HEK293 (cell line): ENCODE measurements around the gene OBSCN.

Source experiments
- BCL11B ChIP-seq: fragments of 450-650 bp; formaldehyde crosslinking; IDR thresholded peaks from 2 replicates; pipeline ENCODE4 v1.5.1; 2016; ENCODE audit warnings: low read depth, missing biosample characterization, missing genetic modification characterization
- INSM2 ChIP-seq: fragments of 450-650 bp; formaldehyde crosslinking; IDR thresholded peaks from 2 replicates; pipeline ENCODE4 v1.5.1; 2016; ENCODE audit warnings: missing biosample characterization, missing genetic modification characterization
- MYNN ChIP-seq: fragments of 450-650 bp; formaldehyde crosslinking; IDR thresholded peaks from 2 replicates; pipeline ENCODE4 v1.5.1; 2016; ENCODE audit warnings: missing biosample characterization, missing genetic modification characterization, borderline replicate concordance
- OSR2 ChIP-seq: fragments of 450-650 bp; formaldehyde crosslinking; IDR thresholded peaks from 2 replicates; pipeline ENCODE4 v1.5.1; 2016; ENCODE audit warnings: missing biosample characterization, missing genetic modification characterization
- OVOL3 ChIP-seq: fragments of 450-650 bp; formaldehyde crosslinking; IDR thresholded peaks from 2 replicates; pipeline ENCODE4 v1.5.1; 2016; ENCODE audit warnings: missing biosample characterization, missing genetic modification characterization
- PRDM1 ChIP-seq: fragments of 450-650 bp; formaldehyde crosslinking; IDR thresholded peaks from 2 replicates; pipeline ENCODE4; 2016; ENCODE audit warnings: missing biosample characterization, missing genetic modification characterization
- SCRT2 ChIP-seq: fragments of 450-650 bp; formaldehyde crosslinking; IDR thresholded peaks from 2 replicates; pipeline ENCODE4 v1.5.1; 2016; ENCODE audit warnings: missing biosample characterization, missing genetic modification characterization
- ZBTB20 ChIP-seq: fragments of 450-650 bp; formaldehyde crosslinking; IDR thresholded peaks from 2 replicates; pipeline ENCODE4 v1.5.1; 2016; ENCODE audit warnings: missing biosample characterization, missing genetic modification characterization
- ZBTB49 ChIP-seq: fragments of 450-650 bp; formaldehyde crosslinking; IDR thresholded peaks from 2 replicates; pipeline ENCODE4 v1.5.1; 2016; ENCODE audit warnings: missing biosample characterization, missing genetic modification characterization, low read depth
- ZBTB7A ChIP-seq: fragments of 450-650 bp; formaldehyde crosslinking; IDR thresholded peaks from 2 replicates; pipeline ENCODE4 v1.5.1; 2016; ENCODE audit warnings: low read depth, missing biosample characterization, missing genetic modification characterization
- ZFP69B ChIP-seq: fragments of 450-650 bp; formaldehyde crosslinking; IDR thresholded peaks from 2 replicates; pipeline ENCODE4 v1.5.1; 2016; ENCODE audit warnings: missing biosample characterization, missing genetic modification characterization
- ZNF175 ChIP-seq: fragments of 450-650 bp; formaldehyde crosslinking; IDR thresholded peaks from 2 replicates; pipeline ENCODE4 v1.5.1; 2016; ENCODE audit warnings: missing biosample characterization, missing genetic modification characterization
- ZNF221 ChIP-seq: fragments of 450-650 bp; formaldehyde crosslinking; IDR thresholded peaks from 2 replicates; pipeline ENCODE4 v1.5.1; 2017; ENCODE audit warnings: missing biosample characterization, missing genetic modification characterization, borderline replicate concordance
- ZNF24 ChIP-seq: fragments of 450-650 bp; formaldehyde crosslinking; IDR thresholded peaks from 2 replicates; pipeline ENCODE4 v1.5.1; 2016; ENCODE audit warnings: missing biosample characterization, missing genetic modification characterization
- ZNF266 ChIP-seq: fragments of 450-650 bp; formaldehyde crosslinking; IDR thresholded peaks from 2 replicates; pipeline ENCODE4 v1.5.1; 2016; ENCODE audit warnings: missing biosample characterization, missing genetic modification characterization, low read depth
- ZNF292 ChIP-seq: fragments of 450-650 bp; formaldehyde crosslinking; IDR thresholded peaks from 2 replicates; pipeline ENCODE4 v1.5.1; 2016; ENCODE audit warnings: low read depth, missing biosample characterization, missing genetic modification characterization, borderline replicate concordance
- ZNF311 ChIP-seq: fragments of 450-650 bp; formaldehyde crosslinking; IDR thresholded peaks from 2 replicates; pipeline ENCODE4 v1.5.1; 2017; ENCODE audit warnings: missing biosample characterization, missing genetic modification characterization, borderline replicate concordance
- ZNF341 ChIP-seq: fragments of 450-650 bp; formaldehyde crosslinking; IDR thresholded peaks from 2 replicates; pipeline ENCODE4; 2016; ENCODE audit warnings: low read depth, missing biosample characterization, missing genetic modification characterization
- ZNF354C ChIP-seq: fragments of 450-650 bp; formaldehyde crosslinking; IDR thresholded peaks from 2 replicates; pipeline ENCODE4 v1.5.1; 2016; ENCODE audit warnings: missing biosample characterization, missing genetic modification characterization, low read depth, borderline replicate concordance
- ZNF394 ChIP-seq: fragments of 450-650 bp; formaldehyde crosslinking; IDR thresholded peaks from 2 replicates; pipeline ENCODE4 v1.5.1; 2016; ENCODE audit warnings: missing biosample characterization, missing genetic modification characterization, mild to moderate bottlenecking, moderate library complexity, borderline replicate concordance
- ZNF433 ChIP-seq: fragments of 450-650 bp; formaldehyde crosslinking; IDR thresholded peaks from 2 replicates; pipeline ENCODE4 v1.5.1; 2016; ENCODE audit warnings: missing biosample characterization, missing genetic modification characterization, low read depth
- ZNF48 ChIP-seq: fragments of 450-650 bp; formaldehyde crosslinking; IDR thresholded peaks from 2 replicates; pipeline ENCODE4 v1.5.1; 2016; ENCODE audit warnings: missing biosample characterization, missing genetic modification characterization
- ZNF548 ChIP-seq: fragments of 450-650 bp; formaldehyde crosslinking; IDR thresholded peaks from 2 replicates; pipeline ENCODE4 v1.5.1; 2016; ENCODE audit warnings: missing biosample characterization, missing genetic modification characterization
- ZNF596 ChIP-seq: fragments of 450-650 bp; IDR thresholded peaks from 2 replicates; pipeline ENCODE4 v1.5.0; 2018; ENCODE audit warnings: missing biosample characterization, mild to moderate bottlenecking, missing genetic modification characterization, moderate library complexity
- ZNF621 ChIP-seq: fragments of 450-650 bp; formaldehyde crosslinking; IDR thresholded peaks from 2 replicates; pipeline ENCODE4 v1.5.1; 2017; ENCODE audit warnings: missing biosample characterization, missing genetic modification characterization
- ZNF629 ChIP-seq: fragments of 450-650 bp; formaldehyde crosslinking; IDR thresholded peaks from 2 replicates; pipeline ENCODE4 v1.5.1; 2017; ENCODE audit warnings: missing biosample characterization, missing genetic modification characterization
- ZNF664 ChIP-seq: fragments of 450-650 bp; formaldehyde crosslinking; IDR thresholded peaks from 2 replicates; pipeline ENCODE4 v1.5.1; 2016; ENCODE audit warnings: missing biosample characterization, missing genetic modification characterization
- ZNF777 ChIP-seq: fragments of 450-650 bp; formaldehyde crosslinking; IDR thresholded peaks from 2 replicates; pipeline ENCODE4 v1.5.1; 2017; ENCODE audit warnings: missing biosample characterization, missing genetic modification characterization, borderline replicate concordance
- TF ChIP-seq, protein P1 (sequence below): fragments of 450-650 bp; formaldehyde crosslinking; IDR thresholded peaks from 2 replicates; pipeline ENCODE4 v1.5.1; 2016; ENCODE audit warnings: missing biosample characterization, missing genetic modification characterization
- TF ChIP-seq, protein P2 (sequence below): fragments of 450-650 bp; formaldehyde crosslinking; conservative IDR thresholded peaks from 2 replicates; pipeline ENCODE4 v1.5.1; 2016; ENCODE audit warnings: low read depth, missing biosample characterization, missing genetic modification characterization

OBSCN gene

GRCh38 chr1:228407106-228408040, 199.5 kb downstream of the OBSCN start (continued):
- no peak for TF ChIP-seq OVOL3 (tag by site-specific recombination)
- TF ChIP-seq SCRT2 (tag by site-specific recombination) = no peak
- no peak for TF ChIP-seq MYNN (tag by site-specific recombination)
- no peak for TF ChIP-seq ZNF292 (tag by site-specific recombination)
- TF ChIP-seq ZNF175 = no peak
- TF ChIP-seq ZNF394 (tag by site-specific recombination) = no peak
- no peak for TF ChIP-seq ZNF433 (tag by site-specific recombination)
- no peak for TF ChIP-seq ZNF266 (tag by site-specific recombination)
- TF ChIP-seq OSR2 = no peak
- no peak for TF ChIP-seq ZNF311 (tag by site-specific recombination)
- TF ChIP-seq ZNF777 (tag by site-specific recombination) = no peak
- TF ChIP-seq INSM2 (tag by site-specific recombination) = no peak
- no peak for TF ChIP-seq ZNF221
- no peak for TF ChIP-seq ZBTB7A
- TF ChIP-seq ZNF621 (tag by site-specific recombination) = no peak
- TF ChIP-seq PRDM1 (tag by site-specific recombination) = no peak
- peak; percentile 77 for TF ChIP-seq BCL11B
- TF ChIP-seq ZNF629 (tag by site-specific recombination) = no peak
- no peak for TF ChIP-seq ZNF24 (tag by site-specific recombination)
- TF ChIP-seq, protein P1, sequence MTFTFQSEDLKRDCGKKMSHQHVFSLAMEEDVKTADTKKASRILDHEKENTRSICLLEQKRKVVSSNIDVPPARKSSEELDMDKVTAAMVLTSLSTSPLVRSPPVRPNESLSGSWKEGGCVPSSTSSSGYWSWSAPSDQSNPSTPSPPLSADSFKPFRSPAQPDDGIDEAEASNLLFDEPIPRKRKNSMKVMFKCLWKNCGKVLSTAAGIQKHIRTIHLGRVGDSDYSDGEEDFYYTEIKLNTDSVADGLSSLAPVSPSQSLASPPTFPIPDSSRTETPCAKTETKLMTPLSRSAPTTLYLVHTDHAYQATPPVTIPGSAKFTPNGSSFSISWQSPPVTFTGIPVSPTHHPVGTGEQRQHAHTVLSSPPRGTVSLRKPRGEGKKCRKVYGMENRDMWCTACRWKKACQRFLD (tag by site-specific recombination) = no peak
- TF ChIP-seq ZBTB20 = no peak
- no peak for TF ChIP-seq ZNF48 (tag by site-specific recombination)
- no peak for TF ChIP-seq ZNF548
- no peak for TF ChIP-seq ZBTB49 (tag by site-specific recombination)
- no peak for TF ChIP-seq ZNF596 (tag by site-specific recombination)
- TF ChIP-seq ZNF354C (tag by site-specific recombination) = no peak
- no peak for TF ChIP-seq ZNF664
- peak; percentile 99 for TF ChIP-seq ZNF341
- TF ChIP-seq, protein P2, sequence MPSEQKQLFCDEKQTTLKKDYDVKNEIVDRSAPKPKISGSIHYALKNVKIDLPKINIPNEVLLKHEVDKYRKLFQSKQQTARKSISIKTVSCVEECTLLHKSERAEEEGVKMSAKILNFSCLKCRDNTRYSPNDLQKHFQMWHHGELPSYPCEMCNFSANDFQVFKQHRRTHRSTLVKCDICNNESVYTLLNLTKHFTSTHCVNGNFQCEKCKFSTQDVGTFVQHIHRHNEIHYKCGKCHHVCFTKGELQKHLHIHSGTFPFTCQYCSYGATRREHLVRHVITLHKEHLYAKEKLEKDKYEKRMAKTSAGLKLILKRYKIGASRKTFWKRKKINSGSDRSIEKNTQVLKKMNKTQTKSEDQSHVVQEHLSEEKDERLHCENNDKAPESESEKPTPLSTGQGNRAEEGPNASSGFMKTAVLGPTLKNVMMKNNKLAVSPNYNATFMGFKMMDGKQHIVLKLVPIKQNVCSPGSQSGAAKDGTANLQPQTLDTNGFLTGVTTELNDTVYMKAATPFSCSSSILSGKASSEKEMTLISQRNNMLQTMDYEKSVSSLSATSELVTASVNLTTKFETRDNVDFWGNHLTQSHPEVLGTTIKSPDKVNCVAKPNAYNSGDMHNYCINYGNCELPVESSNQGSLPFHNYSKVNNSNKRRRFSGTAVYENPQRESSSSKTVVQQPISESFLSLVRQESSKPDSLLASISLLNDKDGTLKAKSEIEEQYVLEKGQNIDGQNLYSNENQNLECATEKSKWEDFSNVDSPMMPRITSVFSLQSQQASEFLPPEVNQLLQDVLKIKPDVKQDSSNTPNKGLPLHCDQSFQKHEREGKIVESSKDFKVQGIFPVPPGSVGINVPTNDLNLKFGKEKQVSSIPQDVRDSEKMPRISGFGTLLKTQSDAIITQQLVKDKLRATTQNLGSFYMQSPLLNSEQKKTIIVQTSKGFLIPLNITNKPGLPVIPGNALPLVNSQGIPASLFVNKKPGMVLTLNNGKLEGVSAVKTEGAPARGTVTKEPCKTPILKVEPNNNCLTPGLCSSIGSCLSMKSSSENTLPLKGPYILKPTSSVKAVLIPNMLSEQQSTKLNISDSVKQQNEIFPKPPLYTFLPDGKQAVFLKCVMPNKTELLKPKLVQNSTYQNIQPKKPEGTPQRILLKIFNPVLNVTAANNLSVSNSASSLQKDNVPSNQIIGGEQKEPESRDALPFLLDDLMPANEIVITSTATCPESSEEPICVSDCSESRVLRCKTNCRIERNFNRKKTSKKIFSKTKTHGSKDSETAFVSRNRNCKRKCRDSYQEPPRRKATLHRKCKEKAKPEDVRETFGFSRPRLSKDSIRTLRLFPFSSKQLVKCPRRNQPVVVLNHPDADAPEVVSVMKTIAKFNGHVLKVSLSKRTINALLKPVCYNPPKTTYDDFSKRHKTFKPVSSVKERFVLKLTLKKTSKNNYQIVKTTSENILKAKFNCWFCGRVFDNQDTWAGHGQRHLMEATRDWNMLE = no peak
- no peak for TF ChIP-seq ZFP69B (tag by site-specific recombination)
